VCaP (cell line): ENCODE measurements around the gene GPRIN2.

Experiments
- H3K27ac ChIP-seq: fragments of 450-650 bp; 2 replicates; pipeline ENCODE4 v1.5.1; 2017
- CTCF ChIP-seq: fragments of 450-650 bp; conservative IDR thresholded peaks from 2 replicates; pipeline ENCODE4 v1.5.1; 2017; ENCODE audit warnings: mild to moderate bottlenecking, moderate library complexity

The GPRIN2 gene

GRCh38 chr10:46524472-46525176, 31.8 kb downstream of the GPRIN2 start:
- peak overlapping the region; percentile 78 for H3K27ac ChIP-seq
- TF ChIP-seq CTCF = no peak

- peak overlapping the region; percentile 78 for H3K27ac ChIP-seq
- TF ChIP-seq CTCF = no peak
Measured at GRCh38 chr10:46523962-46524471, 32.4 kb downstream of the GPRIN2 start.

- peak overlapping the region; percentile 78 for H3K27ac ChIP-seq
Measured at GRCh38 chr10:46523119-46523961, 33.1 kb downstream of the GPRIN2 start.

GRCh38 chr10:46522295-46523118, 34.0 kb downstream of the GPRIN2 start:
- peak overlapping the region; percentile 78; the same call in 1 of the 2 replicates for H3K27ac ChIP-seq
- TF ChIP-seq CTCF = no peak

More at GRCh38 chr10:46523119-46523961, 33.1 kb downstream of the GPRIN2 start:
- no peak for TF ChIP-seq CTCF

- no peak for TF ChIP-seq CTCF
- no peak overlapping the region for H3K27ac ChIP-seq
Measured at GRCh38 chr10:46520941-46521340, 35.5 kb downstream of the GPRIN2 start.

- TF ChIP-seq CTCF = no peak
Measured at GRCh38 chr10:46520381-46520780, 36.1 kb downstream of the GPRIN2 start.

More at GRCh38 chr10:46520381-46520780, 36.1 kb downstream of the GPRIN2 start:
- H3K27ac ChIP-seq = no peak overlapping the region
